WTC11 (cell line): ENCODE data around the gene FMR1. TPM values are rescaled to one million over a fixed set of nuclear protein-coding genes. Genes with fewer than 3 reads are reported as not detected.

Source experiments
- ATAC-seq: fragments of 200-7000 bp; cut with Tn5 transposase; 2 replicates; pipeline ENCODE4 v1.10.0; 2021; ENCODE audit warnings: mild to moderate bottlenecking, moderate library complexity
- CTCF ChIA-PET: fragments of 300-600 bp; sonication (Branson Sonifier 250); formaldehyde crosslinking; loops from one replicate; lab custom pipeline; 2021; ENCODE audit warnings: antibody characterized with exemption; lab: Charles Lee
- POLR2A ChIA-PET: fragments of 350-600 bp; sonication (Branson Sonifier 250); formaldehyde crosslinking; loops from one replicate; lab custom pipeline; 2021; ENCODE audit warnings: antibody characterized with exemption; lab: Charles Lee
- DNase-seq: peaks from one replicate; pipeline ENCODE4 v3.0.0; 2021; ENCODE audit warnings: low spot score
- H3K27ac Mint-ChIP-seq: 2 replicates; pipeline ENCODE4 v1.8.0; 2021; ENCODE audit warnings: mixed read lengths
- H3K27me3 Mint-ChIP-seq: 2 replicates; pipeline ENCODE4 v1.8.0; 2021; ENCODE audit warnings: low read depth, mild to moderate bottlenecking, moderate library complexity, mixed read lengths
- H3K36me3 Mint-ChIP-seq: 2 replicates; pipeline ENCODE4 v1.8.0; 2021; ENCODE audit warnings: mixed read lengths
- H3K4me1 Mint-ChIP-seq: 2 replicates; pipeline ENCODE4 v1.8.0; 2022; ENCODE audit warnings: mixed read lengths
- H3K4me3 Mint-ChIP-seq: 2 replicates; pipeline ENCODE4 v1.8.0; 2021; ENCODE audit warnings: mild to moderate bottlenecking, moderate library complexity, mixed read lengths
- H3K9me3 Mint-ChIP-seq: 2 replicates; pipeline ENCODE4 v1.8.0; 2021; ENCODE audit warnings: mixed read lengths
- ARID4B ChIP-seq: sonication (generic); formaldehyde crosslinking; IDR thresholded peaks from 2 replicates; pipeline ENCODE4 v1.8.0; 2023; ENCODE audit warnings: missing genetic modification reagents, mild to moderate bottlenecking, borderline replicate concordance
- CTCF ChIP-seq: fragments of 200-600 bp; IDR thresholded peaks from 2 replicates; pipeline ENCODE4 v1.8.0; 2022; ENCODE audit warnings: antibody characterized with exemption
- E2F1 ChIP-seq: sonication (generic); formaldehyde crosslinking; IDR thresholded peaks from 2 replicates; pipeline ENCODE4 v1.8.0; 2022; ENCODE audit warnings: mild to moderate bottlenecking, missing genetic modification reagents
- E2F5 ChIP-seq: sonication (generic); formaldehyde crosslinking; IDR thresholded peaks from 2 replicates; pipeline ENCODE4 v1.8.1; 2022; ENCODE audit warnings: mild to moderate bottlenecking, moderate library complexity, missing genetic modification reagents
- ELF4 ChIP-seq: sonication (generic); formaldehyde crosslinking; IDR thresholded peaks from 2 replicates; pipeline ENCODE4 v1.8.1; 2022; ENCODE audit warnings: low read depth, mild to moderate bottlenecking, moderate library complexity, missing genetic modification reagents
- FOXP1 ChIP-seq: sonication (generic); formaldehyde crosslinking; IDR thresholded peaks from 2 replicates; pipeline ENCODE4 v1.8.0; 2022; ENCODE audit warnings: missing genetic modification reagents, mild to moderate bottlenecking, moderate library complexity, borderline replicate concordance
- JUN ChIP-seq: sonication (generic); formaldehyde crosslinking; IDR thresholded peaks from 2 replicates; pipeline ENCODE4 v1.8.0; 2023; ENCODE audit warnings: mild to moderate bottlenecking, missing genetic modification reagents
- KAT7 ChIP-seq: sonication (generic); formaldehyde crosslinking; IDR thresholded peaks from 2 replicates; pipeline ENCODE4 v1.8.1; 2023; ENCODE audit warnings: missing genetic modification reagents, mild to moderate bottlenecking, borderline replicate concordance
- MXD4 ChIP-seq: fragments of 250-450 bp; sonication (Bioruptor Pico); IDR thresholded peaks from 2 replicates; pipeline ENCODE4 v1.8.0; 2021; ENCODE audit warnings: mild to moderate bottlenecking, moderate library complexity, borderline replicate concordance
- MYBL2 ChIP-seq: sonication (generic); formaldehyde crosslinking; IDR thresholded peaks from 2 replicates; pipeline ENCODE4 v1.8.1; 2023; ENCODE audit warnings: mild to moderate bottlenecking, moderate library complexity, missing genetic modification reagents
- NFE2L1 ChIP-seq: sonication (generic); formaldehyde crosslinking; IDR thresholded peaks from 2 replicates; pipeline ENCODE4 v1.8.1; 2023; ENCODE audit warnings: missing genetic modification reagents
- NR3C1 ChIP-seq: sonication (generic); formaldehyde crosslinking; conservative IDR thresholded peaks from 2 replicates; pipeline ENCODE4 v1.8.1; 2023; ENCODE audit warnings: low read depth, mild to moderate bottlenecking, missing genetic modification reagents
- PRDM15 ChIP-seq: sonication (generic); formaldehyde crosslinking; IDR thresholded peaks from 2 replicates; pipeline ENCODE4 v1.8.0; 2022; ENCODE audit warnings: missing genetic modification reagents
- ZNF423 ChIP-seq: fragments of 250-450 bp; sonication (Bioruptor Pico); IDR thresholded peaks from 2 replicates; pipeline ENCODE4 v2.1.2; 2022; ENCODE audit warnings: mild to moderate bottlenecking, moderate library complexity
- ZNF671 ChIP-seq: fragments of 250-450 bp; sonication (Bioruptor Pico); IDR thresholded peaks from 2 replicates; pipeline ENCODE4 v1.8.0; 2021; ENCODE audit warnings: mild to moderate bottlenecking
- total RNA-seq: library from RNA; stranded (reverse); gene quantifications from 3 replicates; pipeline ENCODE4 v1.2.3, GENCODE V29; 2021

Gene FMR1
- total RNA-seq, 1 experiment from 2014 or later = 32.7 TPM

GRCh38 chrX:147900349-147900748, 11.4 kb upstream of the FMR1 start:
- CTCF ChIA-PET = no interaction called here
- ATAC-seq = no peak
- no peak overlapping the region for H3K27ac Mint-ChIP-seq
- H3K4me1 Mint-ChIP-seq = no peaks in the 10 kb centered on the region
- no peaks in the 10 kb centered on the region for H3K27me3 Mint-ChIP-seq
- H3K4me3 Mint-ChIP-seq = no peak overlapping the region
- DNase-seq = no peak
- TF ChIP-seq ZNF423 (CRISPR knock-in tag) = no peak
- TF ChIP-seq MYBL2 (CRISPR knock-in tag) = no peak
- no peak for TF ChIP-seq E2F5
- TF ChIP-seq MXD4 (CRISPR knock-in tag) = no peak
- TF ChIP-seq, all 79 proteins: peak for 0
- Mint-ChIP-seq H3K9me3 (peaks cover 22% of the 10 kb centered on the region), H3K36me3 (no peaks in the 10 kb centered on the region; the same call in 1 of the 2 replicates)
- POLR2A ChIA-PET = no interaction called here

- Mint-ChIP-seq H3K4me3 (no peak overlapping the region), H3K27me3 (no peaks in the 10 kb centered on the region), H3K36me3 (no peaks in the 10 kb centered on the region; the same call in 1 of the 2 replicates), H3K4me1 (no peaks in the 10 kb centered on the region), H3K27ac (no peak overlapping the region), H3K9me3 (peaks cover 22% of the 10 kb centered on the region)
- TF ChIP-seq PRDM15 (no peak), E2F1 (CRISPR knock-in tag) (no peak), JUN (CRISPR knock-in tag) (no peak), FOXP1 (CRISPR knock-in tag) (no peak), ZNF671 (CRISPR knock-in tag) (no peak), CTCF (no peak), KAT7 (CRISPR knock-in tag) (no peak), NFE2L1 (no peak), ELF4 (CRISPR knock-in tag) (no peak), NR3C1 (no peak), ARID4B (CRISPR knock-in tag) (no peak)
- POLR2A ChIA-PET = no interaction called here
- CTCF ChIA-PET = no interaction called here
- ATAC-seq (no peak), DNase-seq (no peak)
These were observed 10.1 kb upstream of the FMR1 start for GRCh38 chrX:147901461-147902126.
